GM10266 (cell line): ENCODE results near the gene NIPAL3.
"Not testable (repeated sequence)": the region's sequence is repeated elsewhere in the genome, so short reads cannot be mapped to it uniquely, and the experiment has no call there.

ENCODE experiments used
- DNase-seq: peaks from one replicate; pipeline ENCODE4 v3.0.0; 2012; ENCODE audit errors: extremely low spot score
- CTCF ChIP-seq: IDR thresholded peaks from 2 replicates; pipeline ENCODE4 v1.5.1; 2012; ENCODE audit warnings: mild to moderate bottlenecking, low read depth; ENCODE audit not compliant: control insufficient read depth, insufficient read depth; ENCODE audit errors: missing control alignments

The NIPAL3 gene

GRCh38 chr1:24508911-24509310 is 93.3 kb downstream of the NIPAL3 start:
- no peak for DNase-seq

GRCh38 chr1:24513706-24514105 is 98.1 kb downstream of the NIPAL3 start:
- no peak for TF ChIP-seq CTCF
- no peak for DNase-seq

More at GRCh38 chr1:24508911-24509310, 93.3 kb downstream of the NIPAL3 start:
- TF ChIP-seq CTCF: no peak

- no peak for TF ChIP-seq CTCF
- DNase-seq: no peak
These were observed 99.3 kb downstream of the NIPAL3 start for GRCh38 chr1:24514946-24515345.

- DNase-seq: not testable (repeated sequence)
These were observed 100.1 kb downstream of the NIPAL3 start for GRCh38 chr1:24515671-24516209.

GRCh38 chr1:24516506-24516905 is 100.9 kb downstream of the NIPAL3 start:
- DNase-seq: no peak
- TF ChIP-seq CTCF: no peak

- TF ChIP-seq CTCF: no peak
- DNase-seq: no peak
These were observed 102.3 kb downstream of the NIPAL3 start for GRCh38 chr1:24517898-24518297.

GRCh38 chr1:24520282-24520681 is 104.7 kb downstream of the NIPAL3 start:
- DNase-seq: not testable (repeated sequence)
